ENCODE measurements around the gene OR9A4.

The OR9A4 gene

DNA sequence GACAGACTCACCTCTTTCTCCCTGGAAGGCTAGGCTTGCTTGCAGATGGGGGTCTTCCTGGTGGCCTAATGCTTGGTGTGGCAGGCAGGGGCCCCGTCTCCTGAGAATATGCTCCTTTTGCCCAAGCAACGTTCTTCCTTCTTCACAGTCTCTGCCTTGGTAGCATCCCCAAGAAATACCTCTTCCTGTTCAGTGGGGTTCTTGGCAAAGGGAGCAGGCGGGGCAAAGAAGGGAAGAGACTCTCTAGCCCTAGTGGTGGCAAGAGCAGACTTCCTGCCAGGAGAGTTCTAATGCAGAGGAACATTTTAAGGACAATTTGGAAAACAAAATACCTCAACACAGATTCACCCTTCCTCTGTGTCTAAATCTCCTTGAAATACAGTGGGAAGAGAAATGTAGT, 30.6 kb downstream of the OR9A4 start, which contains the start of gene CLEC5A:
CLEC5A (minus strand) TSS at position 179 of the 400 bp plus-strand sequence. CDS start 682 bp downstream, outside the sequence.
- DNase-seq (ENCODE audit: low read depth in 3 of 3) = no peak

DNA sequence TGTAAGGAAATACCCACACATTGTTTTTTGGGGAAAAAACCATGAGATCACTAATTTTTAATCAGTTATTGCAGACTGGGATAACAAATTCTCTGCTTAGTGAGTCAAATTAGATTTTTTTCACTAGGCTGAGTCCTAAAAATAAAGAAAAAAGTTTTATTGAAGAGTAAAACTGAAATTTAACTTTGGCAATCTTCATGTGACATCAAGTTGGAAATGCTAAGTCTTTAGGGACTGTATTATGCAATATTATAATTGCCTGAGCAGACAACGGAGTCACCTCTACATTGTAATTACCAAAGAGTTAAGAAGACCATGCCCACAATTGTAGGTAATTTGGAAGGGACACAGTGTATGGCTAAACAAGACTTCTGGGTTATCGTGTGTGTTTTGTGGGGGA, 32.8 kb downstream of the OR9A4 start:
- DNase-seq (ENCODE audit: low read depth in 3 of 3) = no peak

DNA sequence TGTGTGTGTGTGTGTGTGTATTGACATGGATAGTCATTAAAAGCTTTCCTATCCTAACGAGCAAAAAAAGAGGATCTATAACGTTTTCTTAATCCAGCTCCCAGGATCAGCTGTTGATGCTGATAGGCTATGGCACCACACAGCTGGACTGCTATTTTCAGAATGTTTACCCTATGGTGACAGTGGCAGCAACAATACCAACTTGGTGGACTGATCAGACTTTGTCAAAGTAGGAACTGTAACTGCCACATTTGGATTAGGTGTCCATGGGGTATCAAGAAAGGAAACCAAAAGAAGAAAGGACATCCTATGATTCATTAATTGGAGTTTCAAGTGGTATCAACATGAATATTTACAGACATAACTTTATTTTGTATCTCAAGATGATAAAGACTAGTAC, 33.3 kb downstream of the OR9A4 start:
- DNase-seq (ENCODE audit: low read depth in 3 of 3) = no peak

DNA sequence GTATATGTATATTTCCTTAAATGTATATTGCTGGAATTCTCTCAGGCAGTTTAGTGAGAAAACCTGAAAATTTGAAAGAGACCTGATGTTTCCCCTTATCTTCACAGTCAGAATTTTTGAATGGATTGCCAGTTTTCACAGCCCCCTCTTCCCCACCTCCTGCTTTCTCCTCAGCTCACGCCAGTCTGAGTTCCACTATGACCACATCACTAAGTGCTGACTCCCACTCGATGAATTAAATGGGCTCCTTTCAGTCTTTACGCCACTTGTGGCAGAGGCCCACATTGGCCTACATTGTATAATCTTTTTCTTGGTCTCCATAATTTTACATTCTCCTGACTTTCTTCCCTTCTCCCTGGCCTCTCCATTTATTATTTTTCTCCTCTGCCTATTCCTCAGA, 33.7 kb downstream of the OR9A4 start:
- no peak for DNase-seq (ENCODE audit: low read depth in 3 of 3)

DNA sequence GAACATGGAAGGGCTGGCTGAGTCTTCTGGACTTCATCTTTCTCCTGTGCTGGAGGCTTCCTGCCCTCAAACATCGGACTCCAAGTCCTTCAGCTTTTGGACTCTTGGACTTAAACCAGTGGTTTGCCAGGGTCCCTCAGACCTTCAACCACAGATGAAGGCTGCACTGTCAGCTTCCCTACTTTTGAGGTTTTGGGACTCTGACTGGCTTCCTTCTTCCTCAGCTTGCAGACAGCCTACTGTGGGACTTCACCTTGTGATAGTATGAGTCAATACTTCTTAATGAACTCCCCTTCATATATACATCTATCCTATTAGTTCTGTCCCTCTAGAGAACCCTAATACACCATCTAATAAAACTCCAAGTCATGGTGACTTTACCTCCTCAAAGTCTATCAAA, 34.6 kb downstream of the OR9A4 start:
- no peak for DNase-seq (ENCODE audit: low read depth in 3 of 3)

DNA sequence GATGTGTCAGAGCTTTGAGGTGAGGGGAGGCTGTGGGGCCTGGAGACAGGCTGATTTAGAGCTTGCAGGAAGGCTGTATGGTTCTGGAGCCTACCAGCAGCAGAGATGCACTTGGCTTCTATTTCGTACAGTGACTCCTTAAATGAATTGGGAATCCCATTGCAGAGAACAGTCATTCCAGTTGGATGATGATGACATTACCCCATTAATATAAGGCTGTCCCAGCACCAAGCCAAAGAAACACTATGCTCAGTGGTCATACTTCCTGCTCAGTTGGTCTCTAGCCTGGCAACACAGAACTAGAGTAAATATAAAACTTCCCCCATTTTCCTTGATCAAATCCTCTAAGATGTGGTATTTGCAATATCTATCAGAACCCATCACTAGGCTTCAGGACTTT, 36.3 kb downstream of the OR9A4 start:
- no peak for DNase-seq (ENCODE audit: low read depth in 3 of 3)

DNA sequence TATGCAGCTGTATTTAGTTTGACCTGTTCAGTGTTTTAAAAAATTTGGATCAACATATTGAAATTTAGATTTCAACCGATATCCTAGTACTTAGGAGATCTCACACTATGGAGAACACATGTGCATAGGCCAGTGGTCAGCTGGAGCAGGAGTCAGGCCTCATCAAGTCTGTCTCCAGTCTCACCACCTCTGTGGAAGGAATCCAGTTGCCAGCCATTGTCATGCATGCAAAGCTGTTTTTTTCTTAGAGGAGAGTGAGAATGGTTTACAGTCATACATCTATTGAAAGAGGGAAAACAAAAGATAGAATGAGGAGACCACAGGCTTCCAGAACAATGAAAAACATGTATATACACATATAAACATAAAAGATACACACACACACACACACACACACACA, 38.1 kb downstream of the OR9A4 start:
- DNase-seq (ENCODE audit: low read depth in 3 of 3) = no peak

DNA sequence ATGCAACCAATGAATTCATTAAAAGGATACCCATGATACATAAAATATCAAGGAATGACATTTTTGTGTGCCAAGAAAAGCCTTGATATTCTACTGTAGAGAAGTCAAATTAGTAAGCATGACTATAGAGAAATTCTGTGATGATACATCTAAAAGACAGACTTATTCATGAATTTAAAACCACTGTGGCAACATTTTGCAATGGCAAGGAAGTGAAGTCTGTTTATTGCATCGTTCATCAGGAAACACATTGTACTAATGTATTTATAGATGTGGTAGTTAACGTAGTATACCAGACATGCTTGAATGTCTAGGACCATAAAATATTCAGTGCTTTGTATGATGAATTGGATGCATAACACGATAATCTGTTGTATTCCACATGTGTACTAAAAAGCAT, 39.9 kb downstream of the OR9A4 start:
- DNase-seq (ENCODE audit: low read depth in 3 of 3) = no peak

DNA sequence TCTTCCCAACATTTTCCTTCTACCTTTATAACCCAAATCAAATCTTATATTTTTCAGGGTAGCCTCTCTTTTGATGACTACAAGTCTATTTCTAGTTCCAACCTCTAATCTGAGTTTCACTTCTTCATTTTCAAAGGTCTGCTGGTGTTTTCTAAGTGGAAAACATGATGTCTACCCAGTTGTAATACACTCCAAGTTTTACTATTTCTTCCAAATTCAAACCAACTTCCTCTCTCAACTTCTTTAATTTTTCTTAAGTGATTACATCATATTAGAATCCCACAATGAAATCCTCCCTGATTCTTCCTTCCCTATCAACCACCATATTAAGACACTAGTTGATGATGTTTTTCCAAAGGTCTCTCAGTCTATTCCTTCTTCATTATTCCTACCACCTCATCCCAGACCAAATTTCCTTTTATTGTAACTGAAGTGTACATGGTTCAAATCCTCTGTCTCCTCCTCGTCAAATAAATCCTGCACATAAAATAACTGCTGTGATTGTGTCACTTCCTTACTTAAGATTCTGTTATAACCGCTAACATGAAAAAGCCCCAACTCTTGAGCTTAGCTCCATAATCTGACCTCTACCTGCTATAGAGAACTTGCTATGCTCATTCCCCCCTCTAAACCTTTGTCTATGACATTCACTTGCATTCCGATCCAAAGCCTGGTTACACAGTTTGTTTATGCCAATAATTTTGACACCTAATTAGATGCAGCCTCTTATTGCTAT, 44.7 kb downstream of the OR9A4 start:
- DNase-seq (ENCODE audit: low read depth in 3 of 3) = no peak

Measured in stimulated activated CD4-positive, alpha-beta T cell treated with anti-CD3 and anti-CD28 coated beads, TNF-alpha, amount 100 ng/mL, for 48 hours (primary cell).